IMR-90 (cell line): Measurements from ENCODE around the gene NHSL2. TPM values are rescaled to one million over a fixed set of nuclear protein-coding genes. Genes with fewer than 3 reads are reported as not detected.

ENCODE experiments used
- ATAC-seq: fragments of 200-7000 bp; cut with Tn5 transposase; 2 replicates; pipeline ENCODE4 v1.9.1; 2020; ENCODE audit warnings: low read depth, mild to moderate bottlenecking, moderate library complexity
- BruUV-seq: library from RNA; stranded (reverse); fragments of 400-500 nt; replicated peaks from 2 replicates; lab custom pipeline; 2021; lab: Mats Ljungman, UMichigan
- CTCF ChIA-PET: fragments of 300-600 bp; formaldehyde crosslinking; extraction: SDS; loops from one replicate; lab custom pipeline; 2021; ENCODE audit warnings: antibody characterized with exemption; lab: Yijun Ruan, JAX
- POLR2A ChIA-PET: fragments of 300-600 bp; sonication (Branson Sonifier 250); formaldehyde crosslinking; loops from one replicate; lab custom pipeline; 2022; ENCODE audit warnings: antibody characterized with exemption; ENCODE audit not compliant: unreplicated experiment; lab: Charles Lee
- DNase-seq: peaks from one replicate; pipeline ENCODE4 v3.0.0; 2013
- H2AFZ ChIP-seq: replicated peaks from 2 replicates; pipeline ENCODE3; 2013; ENCODE audit warnings: low read length, mild to moderate bottlenecking; ENCODE audit not compliant: poor library complexity
- H2AK5ac ChIP-seq: 2 replicates; pipeline ENCODE4 v1.6.1; 2013; ENCODE audit warnings: low read depth, low read length, inconsistent platforms
- H2AK9ac ChIP-seq: replicated peaks from 2 replicates; pipeline ENCODE3; 2013; ENCODE audit warnings: mild to moderate bottlenecking, low read depth, low read length, moderate library complexity; ENCODE audit not compliant: poor library complexity
- H2BK120ac ChIP-seq: 2 replicates; pipeline ENCODE4 v1.6.1; 2013; ENCODE audit warnings: low read depth, low read length, inconsistent platforms
- H2BK15ac ChIP-seq: 3 replicates; pipeline ENCODE4 v1.6.1; 2013; ENCODE audit warnings: low read depth, low read length, inconsistent platforms
- H2BK20ac ChIP-seq: 2 replicates; pipeline ENCODE4 v1.6.1; 2013; ENCODE audit warnings: low read depth, mild to moderate bottlenecking, inconsistent platforms, low read length, moderate library complexity
- H2BK5ac ChIP-seq: 2 replicates; pipeline ENCODE4 v1.6.1; 2013; ENCODE audit warnings: mild to moderate bottlenecking, low read depth, low read length, inconsistent platforms; ENCODE audit not compliant: poor library complexity, severe bottlenecking
- H3K14ac ChIP-seq: replicated peaks from 2 replicates; pipeline ENCODE4 v1.6.1; 2013; ENCODE audit warnings: low read depth, low read length, inconsistent platforms
- H3K18ac ChIP-seq: 2 replicates; pipeline ENCODE4 v1.6.1; 2013; ENCODE audit warnings: low read depth, low read length, control low read depth
- H3K23ac ChIP-seq: 2 replicates; pipeline ENCODE4 v1.6.1; 2013; ENCODE audit warnings: low read depth, low read length, inconsistent platforms
- H3K27ac ChIP-seq: 2 replicates; pipeline ENCODE4 v1.5.1; 2013; ENCODE audit warnings: mild to moderate bottlenecking, control low read depth, low read length; ENCODE audit not compliant: insufficient read depth
- H3K27me3 ChIP-seq: 2 replicates; pipeline ENCODE4 v1.6.1; 2013; ENCODE audit warnings: low read length; ENCODE audit not compliant: control insufficient read depth, insufficient read depth
- H3K36me3 ChIP-seq: 2 replicates; pipeline ENCODE4 v1.6.1; 2013; ENCODE audit warnings: low read length, mixed read lengths; ENCODE audit not compliant: control insufficient read depth, insufficient read depth
- H3K4ac ChIP-seq: 2 replicates; pipeline ENCODE4 v1.6.1; 2013; ENCODE audit warnings: low read depth, low read length, inconsistent platforms
- H3K4me1 ChIP-seq: 2 replicates; pipeline ENCODE4 v1.6.1; 2013; ENCODE audit warnings: low read length, mixed read lengths; ENCODE audit not compliant: control insufficient read depth, insufficient read depth
- H3K4me2 ChIP-seq: 2 replicates; pipeline ENCODE4 v1.6.1; 2013; ENCODE audit warnings: low read depth, mild to moderate bottlenecking, control low read depth, low read length, moderate library complexity
- H3K4me3 ChIP-seq: 2 replicates; pipeline ENCODE4 v1.5.1; 2013; ENCODE audit warnings: low read depth, mild to moderate bottlenecking, control low read depth, low read length, moderate library complexity; ENCODE audit not compliant: insufficient read depth
- H3K56ac ChIP-seq: 2 replicates; pipeline ENCODE4 v1.6.1; 2013; ENCODE audit warnings: low read length, inconsistent platforms; ENCODE audit not compliant: insufficient read depth; ENCODE audit errors: extremely low read depth
- H3K79me1 ChIP-seq, 2 experiments: 2 replicates each; pipeline ENCODE4 v1.6.1; 2013; ENCODE audit warnings: low read length in 2 of 2, inconsistent platforms in 1 of 2, low read depth in 1 of 2
- H3K9ac ChIP-seq: 2 replicates; pipeline ENCODE4 v1.6.1; 2013; ENCODE audit warnings: low read depth, low read length, control low read depth
- H3K9me1 ChIP-seq: 2 replicates; pipeline ENCODE4 v1.6.1; 2013; ENCODE audit warnings: low read length, inconsistent platforms; ENCODE audit not compliant: insufficient read depth
- H3K9me3 ChIP-seq: 2 replicates; pipeline ENCODE4 v1.6.1; 2013; ENCODE audit warnings: low read length; ENCODE audit not compliant: control insufficient read depth, insufficient read depth
- H4K20me1 ChIP-seq: 2 replicates; pipeline ENCODE4 v1.6.1; 2013; ENCODE audit warnings: low read length, inconsistent platforms; ENCODE audit not compliant: insufficient read depth
- H4K5ac ChIP-seq: 2 replicates; pipeline ENCODE4 v1.6.1; 2013; ENCODE audit warnings: mild to moderate bottlenecking, low read depth, low read length, control low read depth
- H4K8ac ChIP-seq, 2 experiments: 2 replicates each; pipeline ENCODE4 v1.6.1; 2013; ENCODE audit warnings: low read depth in 2 of 2, low read length in 2 of 2, control low read depth in 1 of 2, inconsistent platforms in 1 of 2
- H4K91ac ChIP-seq: 2 replicates; pipeline ENCODE4 v1.6.1; 2013; ENCODE audit warnings: low read depth, low read length, inconsistent platforms; ENCODE audit not compliant: insufficient read depth
- BHLHE40 ChIP-seq: fragments of 150-350 bp; IDR thresholded peaks from 2 replicates; pipeline ENCODE4 v1.6.1; 2016; ENCODE audit warnings: mild to moderate bottlenecking, low read depth, low read length
- CEBPB ChIP-seq: IDR thresholded peaks from 2 replicates; pipeline ENCODE4 v1.6.1; 2012; ENCODE audit warnings: low read depth, low read length, improper control_type of control experiment
- CHD1 ChIP-seq: IDR thresholded peaks from 2 replicates; pipeline ENCODE4 v1.6.1; 2012; ENCODE audit warnings: low read depth, low read length, improper control_type of control experiment
- MAFK ChIP-seq: IDR thresholded peaks from 2 replicates; pipeline ENCODE4 v1.6.1; 2012; ENCODE audit warnings: low read depth, low read length, improper control_type of control experiment
- MAZ ChIP-seq: IDR thresholded peaks from 2 replicates; pipeline ENCODE4 v1.6.1; 2012; ENCODE audit warnings: low read depth, mild to moderate bottlenecking, low read length, improper control_type of control experiment, moderate library complexity, borderline replicate concordance
- NFE2L2 ChIP-seq: fragments of 150-350 bp; IDR thresholded peaks from 2 replicates; pipeline ENCODE4 v1.6.1; 2016; ENCODE audit warnings: low read depth, mild to moderate bottlenecking, low read length
- POLR2A ChIP-seq: IDR thresholded peaks from 2 replicates; pipeline ENCODE4 v1.6.1; 2012; ENCODE audit warnings: mild to moderate bottlenecking, low read depth, low read length
- RCOR1 ChIP-seq: IDR thresholded peaks from 2 replicates; pipeline ENCODE4 v1.6.1; 2012; ENCODE audit warnings: mild to moderate bottlenecking, low read length, improper control_type of control experiment; ENCODE audit not compliant: insufficient replicate concordance
- RFX5 ChIP-seq: IDR thresholded peaks from 2 replicates; pipeline ENCODE4 v1.8.0; 2012; ENCODE audit warnings: low read depth, mild to moderate bottlenecking, low read length, moderate library complexity
- SMC3 ChIP-seq: fragments of 150-350 bp; IDR thresholded peaks from 2 replicates; pipeline ENCODE4 v1.6.1; 2016; ENCODE audit warnings: low read depth, mild to moderate bottlenecking, antibody characterized with exemption, low read length, moderate library complexity
- WGBS, 2 experiments: methylation state at CpG; one replicate each; pipeline versions ENCODE4 v1.1.5 to v1.1.7; 2013; ENCODE audit warnings: missing lambda C conversion rate in 2 of 2; ENCODE audit not compliant: insufficient read length in 1 of 2; ENCODE audit errors: extremely low coverage in 2 of 2; 5-methylcytosine and 5-hydroxymethylcytosine counted together
- dilution Hi-C: fragments of 300-500 bp; cut with HindIII; formaldehyde crosslinking; loops from one replicate; pipeline ENCODE4 v1.14.3; 2018; ENCODE audit warnings: low sequenced_read_pairs; ENCODE audit not compliant: unreplicated experiment
- in situ Hi-C: fragments of 300-500 bp; cut with MboI; formaldehyde crosslinking; loops from 3 replicates; pipeline ENCODE4 v1.14.3; 2019; ENCODE audit warnings: low sequenced_read_pairs, inconsistent platforms, mixed read lengths
- intact Hi-C: fragments of 100-400 bp; cut with micrococcal nuclease; formaldehyde crosslinking; loops from 2 replicates; pipeline ENCODE4 v1.10.0; 2022
- polyA plus RNA-seq, 3 experiments: library from polyadenylated mRNA; depleted of rRNA; stranded (reverse); fragments of >200 nt; gene quantifications; 2 replicates each; pipeline ENCODE4 v1.2.3, GENCODE V29; 2012; ENCODE audit warnings: low replicate concordance in 1 of 3
- total RNA-seq: library from RNA; depleted of rRNA; stranded (reverse); fragments of >200 nt; gene quantifications from 2 replicates; pipeline ENCODE4 v1.2.3, GENCODE V29; 2012
- TF ChIP-seq, protein P1 (sequence below): fragments of 150-350 bp; IDR thresholded peaks from 2 replicates; pipeline ENCODE4 v1.6.1; 2016; ENCODE audit warnings: low read depth, mild to moderate bottlenecking, low read length, moderate library complexity, borderline replicate concordance
- TF ChIP-seq, protein P2 (sequence below): fragments of 150-350 bp; IDR thresholded peaks from 2 replicates; pipeline ENCODE4 v1.6.1; 2017; ENCODE audit warnings: mild to moderate bottlenecking, antibody characterized with exemption, low read length, low read depth

Gene NHSL2
- total and polyA plus RNA-seq, 2 of the 4 experiments (the other 2 are of a cell fraction) = 0.72 to 0.75 TPM

- no peaks in the 10 kb centered on the region for H3K4me1 ChIP-seq
- POLR2A ChIA-PET = no interaction called here
Measured at GRCh38 chrX:72011734-72012133, 101.1 kb downstream of the NHSL2 start.

More at GRCh38 chrX:72011734-72012133, 101.1 kb downstream of the NHSL2 start:
- Histone ChIP-seq H3K18ac (no peak overlapping the region), H3K4me2 (no peak overlapping the region), H3K27ac (no peak overlapping the region), H3K4me3 (no peak overlapping the region), H3K27me3 (peaks cover 43% of the 10 kb centered on the region), H4K5ac (no peak overlapping the region), H2AFZ (no peak overlapping the region), H3K4ac (no peak overlapping the region), H2BK120ac (no peak overlapping the region), H3K14ac (no peak overlapping the region), H4K91ac (no peak overlapping the region), H2AK5ac (no peak overlapping the region), H3K36me3 (no peaks in the 10 kb centered on the region), H4K20me1 (no peaks in the 10 kb centered on the region; the same call in 1 of the 2 replicates), H2BK5ac (no peak overlapping the region), H4K8ac (no peak overlapping the region), H2AK9ac (no peak overlapping the region), H3K56ac (no peak overlapping the region), H3K79me1 (no peaks in the 10 kb centered on the region), H3K9me3 (peaks cover 2% of the 10 kb centered on the region; the same call in 1 of the 2 replicates), H3K9ac (no peak overlapping the region), H3K23ac (no peak overlapping the region), H2BK20ac (no peak overlapping the region), H2BK15ac (no peak overlapping the region), H3K9me1 (no peaks in the 10 kb centered on the region)
- in situ Hi-C loops = loop anchor here (25.0 kb wide), 1 partner anchor 526 kb away; no protein-coding TSS in a partner anchor
- intact Hi-C loops = loop anchor here (10.0 kb wide), 1 partner anchor 533 kb away; no protein-coding TSS in a partner anchor
- WGBS, 2 experiments = no CpG with 5 or more reads among the region's 2 CpGs
- dilution Hi-C loops = no loop called here
- TF ChIP-seq RCOR1 (no peak), CHD1 (no peak), BHLHE40 (no peak), MAZ (no peak), POLR2A (no peak), MAFK (no peak), SMC3 (no peak), CEBPB (no peak), NFE2L2 (no peak), RFX5 (no peak)
- TF ChIP-seq, protein P1, sequence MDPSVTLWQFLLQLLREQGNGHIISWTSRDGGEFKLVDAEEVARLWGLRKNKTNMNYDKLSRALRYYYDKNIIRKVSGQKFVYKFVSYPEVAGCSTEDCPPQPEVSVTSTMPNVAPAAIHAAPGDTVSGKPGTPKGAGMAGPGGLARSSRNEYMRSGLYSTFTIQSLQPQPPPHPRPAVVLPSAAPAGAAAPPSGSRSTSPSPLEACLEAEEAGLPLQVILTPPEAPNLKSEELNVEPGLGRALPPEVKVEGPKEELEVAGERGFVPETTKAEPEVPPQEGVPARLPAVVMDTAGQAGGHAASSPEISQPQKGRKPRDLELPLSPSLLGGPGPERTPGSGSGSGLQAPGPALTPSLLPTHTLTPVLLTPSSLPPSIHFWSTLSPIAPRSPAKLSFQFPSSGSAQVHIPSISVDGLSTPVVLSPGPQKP = no peak
- TF ChIP-seq, protein P2, sequence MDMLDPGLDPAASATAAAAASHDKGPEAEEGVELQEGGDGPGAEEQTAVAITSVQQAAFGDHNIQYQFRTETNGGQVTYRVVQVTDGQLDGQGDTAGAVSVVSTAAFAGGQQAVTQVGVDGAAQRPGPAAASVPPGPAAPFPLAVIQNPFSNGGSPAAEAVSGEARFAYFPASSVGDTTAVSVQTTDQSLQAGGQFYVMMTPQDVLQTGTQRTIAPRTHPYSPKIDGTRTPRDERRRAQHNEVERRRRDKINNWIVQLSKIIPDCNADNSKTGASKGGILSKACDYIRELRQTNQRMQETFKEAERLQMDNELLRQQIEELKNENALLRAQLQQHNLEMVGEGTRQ = no peak
- CTCF ChIA-PET = interaction anchor here (0.6 kb wide), 1 partner anchor 14 kb away, joined by 4 read pairs; no protein-coding TSS in a partner anchor
- ATAC-seq = no peak
- no TSS peak for BruUV-seq
- DNase-seq = no peak
